ENCODE results near the gene MDM1. TPM values are rescaled to one million over a fixed set of nuclear protein-coding genes. Genes with fewer than 3 reads are reported as not detected.

Gene MDM1
- total RNA-seq, 4 donors from 2014 or later, result 5.2 to 46.2 (median 14.5) TPM

DNA sequence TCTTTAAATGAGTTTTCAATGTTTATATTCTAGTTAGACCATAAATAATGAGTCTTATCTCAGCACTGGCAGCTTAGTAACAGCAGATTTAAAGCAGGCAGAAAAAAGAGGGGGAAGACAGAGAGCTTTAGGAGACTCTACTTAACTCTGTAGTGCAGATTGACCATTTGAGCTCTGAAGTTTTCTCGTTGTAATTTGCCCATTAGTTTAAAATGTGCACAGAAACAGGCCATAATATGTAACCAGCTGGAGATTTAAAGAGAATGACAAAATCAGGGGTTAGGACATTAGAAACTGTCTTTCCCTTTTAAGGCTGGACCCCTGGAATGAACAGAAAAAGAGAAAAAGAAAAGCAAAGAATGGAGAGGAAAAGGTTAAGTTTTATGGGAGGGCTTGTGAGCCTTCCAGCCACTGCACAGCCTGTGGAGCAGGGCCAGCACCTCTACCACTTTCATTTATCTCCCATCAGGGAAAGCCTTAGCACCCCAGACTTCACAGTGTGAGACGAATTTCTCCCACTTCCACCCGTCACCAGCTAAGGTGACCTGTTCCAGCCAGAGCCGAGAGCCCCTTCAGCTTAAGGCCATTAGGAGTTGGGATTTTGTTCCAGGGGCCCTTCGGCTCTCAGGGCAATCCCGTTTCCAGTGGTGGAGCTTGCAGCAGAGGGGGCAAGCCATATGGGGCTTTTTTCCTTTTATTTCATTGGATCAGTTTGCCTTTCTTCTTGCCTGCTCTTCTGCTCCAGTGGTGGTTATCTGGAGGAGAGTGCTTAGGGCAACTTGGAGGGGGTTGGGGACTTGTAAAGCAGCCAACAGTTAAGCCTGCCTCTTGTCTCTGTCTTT lies 86.8 kb downstream of the MDM1 start:
- Histone ChIP-seq H3K9me3 (no peaks in the 10 kb centered on the region), H3K27me3 (no peaks in the 10 kb centered on the region), H3K27ac (no peak overlapping the region), H3K4me1 (peaks cover 0 to 7% (median 3%) of the 10 kb centered on the region in 4 donors), H3K36me3 (no peaks in the 10 kb centered on the region), H3K4me3 (peak overlapping the region in 1 of 4 donors; percentile 22)
- no peak for DNase-seq
- no peak for TF ChIP-seq POLR2A (IDR thresholded peaks at IDR 0.05)
- TF ChIP-seq, protein P1, sequence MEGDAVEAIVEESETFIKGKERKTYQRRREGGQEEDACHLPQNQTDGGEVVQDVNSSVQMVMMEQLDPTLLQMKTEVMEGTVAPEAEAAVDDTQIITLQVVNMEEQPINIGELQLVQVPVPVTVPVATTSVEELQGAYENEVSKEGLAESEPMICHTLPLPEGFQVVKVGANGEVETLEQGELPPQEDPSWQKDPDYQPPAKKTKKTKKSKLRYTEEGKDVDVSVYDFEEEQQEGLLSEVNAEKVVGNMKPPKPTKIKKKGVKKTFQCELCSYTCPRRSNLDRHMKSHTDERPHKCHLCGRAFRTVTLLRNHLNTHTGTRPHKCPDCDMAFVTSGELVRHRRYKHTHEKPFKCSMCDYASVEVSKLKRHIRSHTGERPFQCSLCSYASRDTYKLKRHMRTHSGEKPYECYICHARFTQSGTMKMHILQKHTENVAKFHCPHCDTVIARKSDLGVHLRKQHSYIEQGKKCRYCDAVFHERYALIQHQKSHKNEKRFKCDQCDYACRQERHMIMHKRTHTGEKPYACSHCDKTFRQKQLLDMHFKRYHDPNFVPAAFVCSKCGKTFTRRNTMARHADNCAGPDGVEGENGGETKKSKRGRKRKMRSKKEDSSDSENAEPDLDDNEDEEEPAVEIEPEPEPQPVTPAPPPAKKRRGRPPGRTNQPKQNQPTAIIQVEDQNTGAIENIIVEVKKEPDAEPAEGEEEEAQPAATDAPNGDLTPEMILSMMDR (IDR thresholded peaks at IDR 0.05), result no peak

Other genes starting within 250 kb of the MDM1 start
- gene IFNG, start 172.6 kb downstream of the MDM1 start, total RNA-seq, result not detected
- gene IL26, start 106.6 kb downstream of the MDM1 start, total RNA-seq, result not detected
- not detected for gene IL22, start 78.8 kb downstream of the MDM1 start, total RNA-seq